Measurements from ENCODE around the gene FOXL1.

DNA sequence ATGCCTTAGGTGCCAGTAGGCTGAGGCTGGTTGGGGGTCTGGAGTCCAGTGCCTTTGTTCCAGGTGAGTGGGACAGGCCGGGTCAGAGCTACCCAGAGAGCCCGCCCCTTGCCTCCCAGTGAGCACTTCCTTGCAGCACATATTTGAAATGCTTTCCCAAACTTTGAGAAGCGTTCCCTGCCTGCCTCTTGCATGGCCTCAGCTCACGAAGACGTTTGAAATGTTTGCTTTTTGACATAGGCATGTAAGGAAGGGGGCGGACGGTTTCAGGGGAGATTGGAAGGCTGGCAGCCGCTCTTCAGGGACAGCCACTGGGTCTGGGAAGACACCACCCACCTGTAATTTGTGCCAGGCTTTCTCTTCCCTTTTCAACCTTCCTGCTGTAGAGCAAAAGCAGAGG lies 5.1 kb upstream of the FOXL1 start:
- TF ChIP-seq CTCF (IDR thresholded peaks at IDR 0.05; ENCODE audit: low read length) (no peak), EZH2 (IDR thresholded peaks at IDR 0.05; ENCODE audit: borderline replicate concordance, low read length) (no peak)
